ENCODE results near the gene RUNX3.

The RUNX3 gene

GRCh38 chr1:24898909-24899439 lies 31.1 kb downstream of the RUNX3 start:
- H4K91ac ChIP-seq (ENCODE audit: low read depth, low read length), result no peak overlapping the region
- no peak overlapping the region for H4K12ac ChIP-seq (ENCODE audit: low read depth, low read length)
- no peak overlapping the region for H3K18ac ChIP-seq (ENCODE audit: low read length)

GRCh38 chr1:24898152-24898908 lies 31.7 kb downstream of the RUNX3 start:
- Histone ChIP-seq H3K9me3 (ENCODE audit: insufficient read depth, low read depth, low read length) (peaks cover 2% of the 10 kb centered on the region), H4K12ac (ENCODE audit: low read depth, low read length) (no peak overlapping the region), H3K79me2 (ENCODE audit: control insufficient read depth, insufficient read depth, low read length, poor library complexity) (no peaks in the 10 kb centered on the region), H3K4me2 (ENCODE audit: low read length) (no peak overlapping the region), H4K8ac (ENCODE audit: low read depth, low read length) (no peak overlapping the region), H2AK5ac (ENCODE audit: low read length) (no peak overlapping the region), H4K91ac (ENCODE audit: low read depth, low read length) (no peak overlapping the region), H3K9ac (ENCODE audit: low read length) (no peak overlapping the region), H3K4me1 (ENCODE audit: control insufficient read depth in 1 of 2, insufficient read depth in 2 of 2, low read length in 2 of 2) (no peaks in the 10 kb centered on the region), H3K4me3 (ENCODE audit: low read depth, low read length) (no peak overlapping the region), H2BK12ac (ENCODE audit: low read length) (no peak overlapping the region), H3K27ac (ENCODE audit: low read depth, low read length) (no peak overlapping the region), H3K27me3 (ENCODE audit: insufficient read depth, low read length) (no peaks in the 10 kb centered on the region), H3K79me1 (ENCODE audit: low read length) (no peaks in the 10 kb centered on the region), H3K23ac (ENCODE audit: low read length) (no peak overlapping the region), H2AFZ (ENCODE audit: insufficient read depth, low read length, poor library complexity) (no peak overlapping the region), H3K18ac (ENCODE audit: low read length) (no peak overlapping the region), H3K36me3 (ENCODE audit: control insufficient read depth in 1 of 2, insufficient read depth in 2 of 2, low read length in 2 of 2) (no peaks in the 10 kb centered on the region), H2BK120ac (ENCODE audit: insufficient read depth, low read length, poor library complexity) (no peak overlapping the region), H2BK5ac (ENCODE audit: low read depth, low read length, poor library complexity) (no peak overlapping the region), H3K4ac (ENCODE audit: low read depth, low read length) (no peak overlapping the region), H3K14ac (ENCODE audit: low read length) (no peak overlapping the region)
- no CpG with 5 or more reads among the region's 9 CpGs for WGBS (ENCODE audit: extremely low coverage, insufficient coverage, insufficient read length)
- peak; percentile 51 to 68 for DNase-seq

More at GRCh38 chr1:24898909-24899439, 31.1 kb downstream of the RUNX3 start:
- Histone ChIP-seq H3K79me2 (ENCODE audit: control insufficient read depth, insufficient read depth, low read length, poor library complexity) (no peaks in the 10 kb centered on the region), H2BK5ac (ENCODE audit: low read depth, low read length, poor library complexity) (no peak overlapping the region), H2AFZ (ENCODE audit: insufficient read depth, low read length, poor library complexity) (no peak overlapping the region), H2BK120ac (ENCODE audit: insufficient read depth, low read length, poor library complexity) (no peak overlapping the region), H3K36me3 (ENCODE audit: control insufficient read depth in 1 of 2, insufficient read depth in 2 of 2, low read length in 2 of 2) (no peaks in the 10 kb centered on the region), H3K4me3 (ENCODE audit: low read depth, low read length) (no peak overlapping the region), H2AK5ac (ENCODE audit: low read length) (no peak overlapping the region), H3K23ac (ENCODE audit: low read length) (no peak overlapping the region), H3K9ac (ENCODE audit: low read length) (no peak overlapping the region), H3K27me3 (ENCODE audit: insufficient read depth, low read length) (no peaks in the 10 kb centered on the region), H3K79me1 (ENCODE audit: low read length) (no peaks in the 10 kb centered on the region), H3K27ac (ENCODE audit: low read depth, low read length) (no peak overlapping the region), H3K4ac (ENCODE audit: low read depth, low read length) (no peak overlapping the region), H3K9me3 (ENCODE audit: insufficient read depth, low read depth, low read length) (peaks cover 2% of the 10 kb centered on the region), H3K4me2 (ENCODE audit: low read length) (no peak overlapping the region), H4K8ac (ENCODE audit: low read depth, low read length) (no peak overlapping the region), H3K14ac (ENCODE audit: low read length) (no peak overlapping the region), H3K4me1 (ENCODE audit: control insufficient read depth in 1 of 2, insufficient read depth in 2 of 2, low read length in 2 of 2) (no peaks in the 10 kb centered on the region), H2BK12ac (ENCODE audit: low read length) (no peak overlapping the region)
- no peak for DNase-seq
- WGBS (ENCODE audit: extremely low coverage, insufficient coverage, insufficient read length), result no CpG with 5 or more reads among the region's 8 CpGs

GRCh38 chr1:24897263-24898151 lies 32.6 kb downstream of the RUNX3 start:
- WGBS (ENCODE audit: extremely low coverage, insufficient coverage, insufficient read length), result no CpG with 5 or more reads among the region's 17 CpGs
- Histone ChIP-seq H4K91ac (ENCODE audit: low read depth, low read length) (no peak overlapping the region), H3K4ac (ENCODE audit: low read depth, low read length) (no peak overlapping the region), H3K79me1 (ENCODE audit: low read length) (no peaks in the 10 kb centered on the region), H3K4me2 (ENCODE audit: low read length) (no peak overlapping the region), H3K79me2 (ENCODE audit: control insufficient read depth, insufficient read depth, low read length, poor library complexity) (no peaks in the 10 kb centered on the region), H2BK120ac (ENCODE audit: insufficient read depth, low read length, poor library complexity) (no peak overlapping the region), H3K9me3 (ENCODE audit: insufficient read depth, low read depth, low read length) (peaks cover 5% of the 10 kb centered on the region), H4K8ac (ENCODE audit: low read depth, low read length) (no peak overlapping the region), H3K18ac (ENCODE audit: low read length) (no peak overlapping the region), H2AFZ (ENCODE audit: insufficient read depth, low read length, poor library complexity) (no peak overlapping the region), H3K4me3 (ENCODE audit: low read depth, low read length) (no peak overlapping the region), H2AK5ac (ENCODE audit: low read length) (no peak overlapping the region), H3K14ac (ENCODE audit: low read length) (no peak overlapping the region), H3K27me3 (ENCODE audit: insufficient read depth, low read length) (no peaks in the 10 kb centered on the region), H3K4me1 (ENCODE audit: control insufficient read depth in 1 of 2, insufficient read depth in 2 of 2, low read length in 2 of 2) (no peaks in the 10 kb centered on the region), H3K9ac (ENCODE audit: low read length) (no peak overlapping the region), H3K27ac (ENCODE audit: low read depth, low read length) (no peak overlapping the region), H3K36me3 (ENCODE audit: control insufficient read depth in 1 of 2, insufficient read depth in 2 of 2, low read length in 2 of 2) (no peaks in the 10 kb centered on the region), H2BK5ac (ENCODE audit: low read depth, low read length, poor library complexity) (no peak overlapping the region), H4K12ac (ENCODE audit: low read depth, low read length) (no peak overlapping the region), H2BK12ac (ENCODE audit: low read length) (no peak overlapping the region), H3K23ac (ENCODE audit: low read length) (no peak overlapping the region)
- DNase-seq, result no peak

- peaks cover 9% of the 10 kb centered on the region for H3K9me3 ChIP-seq (ENCODE audit: insufficient read depth, low read depth, low read length)
- no CpG with 5 or more reads among the region's 14 CpGs for WGBS (ENCODE audit: extremely low coverage, insufficient coverage, insufficient read length)
- H3K36me3 ChIP-seq (ENCODE audit: control insufficient read depth in 1 of 2, insufficient read depth in 2 of 2, low read length in 2 of 2), result no peaks in the 10 kb centered on the region
- no peak overlapping the region for H2BK12ac ChIP-seq (ENCODE audit: low read length)
- H3K14ac ChIP-seq (ENCODE audit: low read length), result no peak overlapping the region
- H3K27ac ChIP-seq (ENCODE audit: low read depth, low read length), result no peak overlapping the region
- no peak overlapping the region for H3K4me2 ChIP-seq (ENCODE audit: low read length)
- no peak overlapping the region for H2BK120ac ChIP-seq (ENCODE audit: insufficient read depth, low read length, poor library complexity)
- H2AK5ac ChIP-seq (ENCODE audit: low read length), result no peak overlapping the region
- no peak overlapping the region for H3K9ac ChIP-seq (ENCODE audit: low read length)
- no peak overlapping the region for H2BK5ac ChIP-seq (ENCODE audit: low read depth, low read length, poor library complexity)
- no peaks in the 10 kb centered on the region for H3K27me3 ChIP-seq (ENCODE audit: insufficient read depth, low read length)
- no peak overlapping the region for H3K4me3 ChIP-seq (ENCODE audit: low read depth, low read length)
- H3K4me1 ChIP-seq (ENCODE audit: control insufficient read depth in 1 of 2, insufficient read depth in 2 of 2, low read length in 2 of 2), result no peaks in the 10 kb centered on the region
- H4K8ac ChIP-seq (ENCODE audit: low read depth, low read length), result no peak overlapping the region
- no peak overlapping the region for H4K91ac ChIP-seq (ENCODE audit: low read depth, low read length)
- H2AFZ ChIP-seq (ENCODE audit: insufficient read depth, low read length, poor library complexity), result no peak overlapping the region
- H3K79me1 ChIP-seq (ENCODE audit: low read length), result no peaks in the 10 kb centered on the region
- H3K79me2 ChIP-seq (ENCODE audit: control insufficient read depth, insufficient read depth, low read length, poor library complexity), result no peaks in the 10 kb centered on the region
- H3K23ac ChIP-seq (ENCODE audit: low read length), result no peak overlapping the region
- DNase-seq, result no peak
- H4K12ac ChIP-seq (ENCODE audit: low read depth, low read length), result no peak overlapping the region
- no peak overlapping the region for H3K4ac ChIP-seq (ENCODE audit: low read depth, low read length)
- H3K18ac ChIP-seq (ENCODE audit: low read length), result no peak overlapping the region
Measured at GRCh38 chr1:24896596-24897262, 33.3 kb downstream of the RUNX3 start.

All from trophoblast cell (in vitro differentiated cells and primary cell).